Measurements from ENCODE around the gene KCNE3. TPM values are rescaled to one million over a fixed set of nuclear protein-coding genes. Genes with fewer than 3 reads are reported as not detected.

KCNE3 gene, protein sequence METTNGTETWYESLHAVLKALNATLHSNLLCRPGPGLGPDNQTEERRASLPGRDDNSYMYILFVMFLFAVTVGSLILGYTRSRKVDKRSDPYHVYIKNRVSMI
- total RNA-seq = 2.1 TPM
- long read RNA-seq, partial matches to known transcripts = 0 of 1 reads
- long read RNA-seq, other reads (novel, unspliced or antisense) = 1 of 1 reads

GRCh38 chr11:74466916-74467885 is at the start of gene KCNE3:
Gene KCNE3, minus strand, starts transcription at chr11:74467549. Its CDS starts 9,986 bp downstream, at chr11:74457563.
- intact Hi-C loops (cut with DNase I) = loop anchor here (10.0 kb wide), 1 partner anchor 258 kb away; no protein-coding TSS in a partner anchor

DNA sequence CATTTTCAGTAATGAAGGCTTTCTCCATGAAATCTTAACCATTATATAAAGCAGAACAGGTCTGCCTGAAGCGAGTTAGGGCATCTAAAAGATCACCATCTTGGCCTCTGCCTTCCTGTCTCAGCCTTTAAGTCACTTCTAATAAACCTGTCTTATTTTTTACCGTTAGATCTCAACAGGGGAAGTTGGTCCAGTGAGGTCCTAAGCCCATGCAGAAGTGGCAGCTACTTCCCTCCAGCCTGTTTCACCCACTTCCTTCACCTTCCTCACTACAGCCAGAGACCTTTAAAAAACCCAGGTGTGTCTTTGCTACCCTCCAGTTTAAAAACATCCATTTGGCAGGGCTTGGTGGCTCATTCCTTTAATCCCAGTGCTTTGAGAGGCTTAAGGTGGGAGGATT is 40.2 kb upstream of the KCNE3 start:
- DNase-seq (ENCODE audit: low spot score) = no peak
- intact Hi-C loops (cut with DNase I) = no loop called here

More at GRCh38 chr11:74466916-74467885, at the start of gene KCNE3:
- DNase-seq (ENCODE audit: low spot score) = peak; percentile 76

DNA sequence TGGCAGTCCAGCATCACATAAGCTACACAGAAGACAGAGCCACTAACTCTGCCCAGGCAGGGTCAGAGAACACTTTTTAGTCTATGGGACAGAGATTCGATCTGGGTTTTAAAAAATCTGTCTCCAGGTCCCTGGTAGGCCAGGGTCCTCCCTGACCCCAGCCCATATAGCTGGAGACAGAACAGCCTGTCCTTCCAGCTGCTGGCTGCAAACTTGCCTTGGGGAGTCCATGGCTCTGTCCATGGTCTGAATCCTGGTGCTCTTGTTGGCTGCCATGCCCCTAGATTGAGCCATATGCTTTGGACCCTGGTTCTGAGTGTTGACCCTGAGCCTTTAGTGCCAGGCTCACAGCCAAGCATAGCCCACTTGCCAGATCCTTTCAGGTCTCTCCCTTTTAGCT is 39.5 kb upstream of the KCNE3 start:
- intact Hi-C loops (cut with DNase I) = no loop called here
- no peak for DNase-seq (ENCODE audit: low spot score)

GRCh38 chr11:74505911-74506310 is 38.6 kb upstream of the KCNE3 start:
- DNase-seq (ENCODE audit: low spot score) = no peak
- intact Hi-C loops (cut with DNase I) = no loop called here

DNA sequence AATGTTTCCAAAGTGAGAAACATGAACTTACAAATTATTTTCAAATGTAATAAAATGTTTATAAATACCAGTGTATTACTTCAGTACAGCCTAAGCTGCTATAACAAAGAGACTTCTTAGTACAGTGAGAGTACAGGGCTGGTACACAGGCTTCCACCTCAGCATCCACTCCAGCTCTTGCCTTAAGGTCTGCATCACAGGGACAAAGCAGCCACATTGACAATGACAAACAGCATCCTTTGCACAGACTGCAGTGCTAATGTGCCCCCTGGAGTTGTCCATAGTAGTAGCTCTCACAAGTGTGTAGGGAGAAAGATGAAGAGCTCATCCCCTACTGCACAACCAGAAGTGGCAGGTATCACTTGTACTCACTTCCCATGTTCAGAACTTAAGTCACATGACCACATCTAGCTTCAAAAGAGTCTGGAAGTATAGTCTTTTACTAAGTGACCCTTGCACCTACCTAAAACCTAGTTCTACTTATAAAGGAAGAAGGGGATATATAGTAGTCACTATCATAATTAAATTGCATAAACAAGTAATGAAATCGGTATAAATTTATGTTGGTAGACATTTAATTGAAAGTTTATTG is 36.8 kb upstream of the KCNE3 start:
- intact Hi-C loops (cut with DNase I) = no loop called here
- no peak for DNase-seq (ENCODE audit: low spot score)

- intact Hi-C loops (cut with DNase I) = no loop called here
- DNase-seq (ENCODE audit: low spot score) = no peak
Observed at GRCh38 chr11:74494916-74495315, 27.6 kb upstream of the KCNE3 start.

DNA sequence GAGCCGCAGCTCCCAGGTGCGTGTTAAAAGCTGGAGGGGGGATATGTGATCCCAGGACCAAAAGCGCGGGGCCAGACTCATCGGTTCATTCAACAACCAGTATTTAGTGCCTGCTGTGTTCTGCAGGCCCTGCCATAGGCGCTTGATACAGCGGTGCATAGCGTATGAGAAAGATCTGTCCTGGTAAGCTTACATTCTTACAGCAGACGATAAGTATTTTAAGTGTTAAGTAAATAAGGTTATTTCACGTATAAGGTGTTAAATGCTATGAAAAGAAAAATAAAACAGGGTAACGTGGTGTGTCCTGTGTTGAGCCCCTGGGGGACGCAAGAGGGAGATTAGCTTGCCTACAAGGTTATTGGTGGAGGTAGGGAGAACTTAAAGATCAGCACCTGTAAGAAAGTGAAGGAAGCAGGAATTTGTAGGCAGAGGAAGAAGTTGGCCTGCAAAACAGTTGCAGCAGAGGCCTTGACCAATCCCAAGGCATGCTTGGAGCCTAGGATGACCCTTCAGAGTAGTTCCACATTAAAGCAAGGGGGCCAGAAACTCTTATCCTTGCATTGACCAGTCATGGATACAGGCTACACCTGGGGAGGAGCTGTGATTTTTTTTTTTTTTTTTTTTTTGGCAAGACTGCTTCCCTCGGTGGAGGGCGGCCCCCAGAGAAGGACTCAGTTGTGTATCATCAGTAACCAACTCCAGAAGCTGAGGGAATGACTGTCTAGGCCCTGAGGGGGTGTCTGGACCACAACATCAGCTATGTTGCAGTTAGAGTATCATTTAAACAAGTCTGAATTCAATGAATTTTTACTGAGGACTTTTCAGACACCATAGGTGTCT is 26.7 kb upstream of the KCNE3 start:
- intact Hi-C loops (cut with DNase I) = loop anchor here (2.0 kb wide), 1 partner anchor 97 kb away; no protein-coding TSS in a partner anchor
- no peak for DNase-seq (ENCODE audit: low spot score)

- peak; percentile 98 for DNase-seq (ENCODE audit: low spot score)
- intact Hi-C loops (cut with DNase I) = loop anchor here (2.0 kb wide), 1 partner anchor 98 kb away; no protein-coding TSS in a partner anchor
Observed at GRCh38 chr11:74492974-74493790, 25.8 kb upstream of the KCNE3 start, which contains the start of gene LIPT2. Gene LIPT2, minus strand, starts transcription at chr11:74493724. Its CDS starts 21 bp downstream, at chr11:74493703.

DNA sequence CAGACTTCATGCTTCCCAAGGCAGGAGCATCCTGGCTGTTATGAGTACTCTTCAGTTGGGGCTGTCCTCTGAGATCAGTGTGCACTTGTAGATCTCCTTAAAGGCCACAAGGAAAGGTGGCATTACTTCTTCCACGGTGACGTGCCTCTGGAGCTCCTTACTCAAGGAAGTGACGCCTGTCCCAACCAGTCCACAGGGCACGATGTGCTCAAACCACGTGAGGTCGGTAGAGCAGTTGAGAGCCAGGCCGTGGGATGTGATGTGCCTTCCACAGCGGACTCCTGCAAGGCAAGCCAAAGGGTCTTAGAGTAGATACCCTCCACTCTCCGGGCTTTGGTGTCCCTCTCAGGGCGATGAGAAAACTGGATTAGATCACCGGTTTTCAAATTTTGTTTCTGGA is 24.7 kb upstream of the KCNE3 start:
- DNase-seq (ENCODE audit: low spot score) = no peak
- intact Hi-C loops (cut with DNase I) = loop anchor here (2.0 kb wide), 1 partner anchor 99 kb away; no protein-coding TSS in a partner anchor

- no peak for DNase-seq (ENCODE audit: low spot score)
- intact Hi-C loops (cut with DNase I) = no loop called here
Observed at GRCh38 chr11:74490941-74491340, 23.6 kb upstream of the KCNE3 start.

DNA sequence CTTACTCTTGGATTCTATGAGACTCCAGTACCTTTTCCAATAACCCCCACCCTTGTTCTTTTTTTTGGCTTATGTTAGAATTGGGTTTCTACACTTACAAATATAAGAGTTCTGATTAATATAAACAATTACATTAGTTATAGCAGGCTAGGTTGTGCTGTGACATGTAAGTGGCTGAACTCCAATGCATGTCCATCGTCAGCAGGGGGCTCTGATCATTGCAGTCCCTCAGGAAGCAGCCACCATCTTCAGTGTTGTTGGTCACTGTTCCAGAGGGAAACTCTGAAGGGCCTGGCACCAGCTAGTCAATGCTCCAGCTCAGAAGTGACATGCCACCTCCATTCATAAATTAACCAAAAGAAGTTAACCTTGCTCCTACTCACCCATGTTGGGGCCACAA is 20.5 kb upstream of the KCNE3 start:
- no peak for DNase-seq (ENCODE audit: low spot score)
- intact Hi-C loops (cut with DNase I) = no loop called here

- DNase-seq (ENCODE audit: low spot score) = no peak
- intact Hi-C loops (cut with DNase I) = no loop called here
Observed at GRCh38 chr11:74485868-74486267, 18.5 kb upstream of the KCNE3 start.

DNA sequence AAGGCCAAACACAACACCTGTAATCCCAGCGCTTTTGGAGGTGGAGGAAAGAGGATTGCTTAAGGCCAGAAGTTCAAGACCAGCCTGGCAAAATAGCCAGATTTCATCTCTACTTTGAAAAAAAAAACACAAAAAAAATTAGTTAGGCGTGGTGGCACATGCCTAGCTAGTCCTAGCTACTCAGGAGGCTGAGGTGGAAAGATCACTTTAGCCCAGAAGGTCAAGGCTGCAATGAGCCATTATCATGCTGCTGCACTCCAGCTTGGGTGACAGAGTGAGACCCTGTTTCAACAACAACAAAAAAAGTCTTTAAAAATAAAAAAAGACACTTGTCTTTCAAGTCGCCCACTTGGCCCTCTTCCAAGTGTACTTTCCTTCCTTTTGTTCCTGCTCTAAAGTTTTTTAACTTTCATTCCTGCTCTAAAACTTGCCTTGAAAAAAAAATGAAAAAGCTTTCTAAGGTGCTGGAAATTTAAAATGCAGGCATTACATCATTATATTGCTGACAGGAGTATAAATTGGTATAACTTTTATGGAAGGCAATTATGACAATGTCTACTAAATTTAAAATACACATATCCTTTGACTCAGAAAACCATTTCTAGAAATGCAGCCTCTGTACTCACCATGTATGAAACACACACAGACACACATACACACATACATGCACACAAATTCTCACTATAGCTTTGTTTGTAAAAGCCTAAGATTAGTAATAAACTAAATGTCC is 13.5 kb upstream of the KCNE3 start:
- no peak for DNase-seq (ENCODE audit: low spot score)
- intact Hi-C loops (cut with DNase I) = no loop called here

DNA sequence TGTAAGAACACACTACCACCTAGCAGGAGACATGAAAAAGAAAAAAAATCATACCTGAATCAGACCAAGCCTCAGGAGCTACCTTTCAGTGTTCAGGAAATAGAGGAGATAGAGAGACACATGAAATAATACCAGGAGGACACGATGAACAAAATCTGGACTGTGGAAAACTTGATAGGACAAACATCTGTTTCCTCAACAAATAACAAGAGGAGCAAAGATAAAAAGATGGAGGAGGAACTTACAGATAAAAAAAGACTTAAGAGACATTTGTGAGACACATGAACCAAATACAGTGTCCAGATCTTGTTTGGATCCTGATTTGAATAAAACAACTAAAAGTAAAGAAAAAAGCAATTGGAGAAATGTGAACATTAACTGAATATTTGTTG is 12.4 kb upstream of the KCNE3 start:
- DNase-seq (ENCODE audit: low spot score) = no peak
- intact Hi-C loops (cut with DNase I) = no loop called here

DNA sequence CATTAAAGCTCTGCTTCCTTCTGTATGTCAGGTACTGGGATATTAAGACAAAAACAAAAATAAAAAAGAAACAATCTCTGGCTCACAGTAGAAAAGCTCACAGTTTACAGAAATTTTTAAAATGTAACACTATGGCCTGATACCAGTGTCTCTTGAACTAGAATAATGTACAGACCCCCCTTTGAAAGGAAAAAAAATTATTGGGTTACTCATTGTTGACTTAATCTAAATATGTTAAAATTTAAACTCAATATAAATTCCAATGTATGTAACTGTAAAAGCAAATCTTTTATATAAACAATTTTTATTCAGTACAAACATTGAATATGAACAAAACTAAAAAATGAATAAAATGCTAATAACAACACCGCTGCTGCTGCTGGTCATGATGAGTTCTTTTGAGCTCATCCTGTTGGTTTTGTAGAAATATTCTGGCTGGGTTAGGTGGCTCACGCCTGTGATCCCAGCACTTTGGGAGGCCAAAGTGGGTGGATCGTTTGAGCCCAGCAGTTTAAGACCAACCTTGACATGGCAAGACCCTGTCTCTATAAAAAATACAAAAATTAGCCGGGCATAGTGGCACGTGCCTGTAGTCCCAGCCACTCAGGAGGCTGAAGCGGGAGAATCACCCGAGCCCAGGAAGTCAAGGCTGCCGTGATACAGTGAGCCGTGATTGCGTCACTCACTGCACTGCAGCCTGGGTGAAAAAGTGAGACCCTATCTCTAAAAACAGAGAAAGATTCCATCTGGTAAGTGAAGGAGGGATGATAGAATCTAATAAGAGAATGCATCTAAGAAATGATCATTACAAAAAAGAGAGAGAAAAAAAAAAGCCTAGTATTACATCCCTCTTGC is 11.8 kb upstream of the KCNE3 start:
- DNase-seq (ENCODE audit: low spot score) = no peak
- intact Hi-C loops (cut with DNase I) = no loop called here

DNA sequence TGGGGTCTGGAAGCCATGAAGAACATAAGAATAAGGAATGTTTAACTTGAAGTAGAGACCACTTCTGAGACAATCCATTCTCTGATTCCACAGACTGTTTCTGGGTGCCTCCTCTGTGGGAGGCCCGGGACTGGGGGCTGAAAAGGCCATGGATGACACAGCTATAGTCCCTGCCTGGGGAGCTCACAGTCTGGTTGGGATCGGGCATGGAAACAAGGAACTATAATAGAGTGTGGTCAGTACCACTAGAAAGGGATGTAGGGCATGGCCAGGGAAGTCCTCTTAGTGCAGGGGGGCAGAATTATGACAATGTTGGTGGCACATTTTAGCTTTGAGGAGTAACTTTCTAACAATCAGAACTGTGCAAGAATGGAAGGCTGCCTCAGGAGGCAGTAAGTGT is 9.2 kb upstream of the KCNE3 start:
- no peak for DNase-seq (ENCODE audit: low spot score)
- intact Hi-C loops (cut with DNase I) = no loop called here

DNA sequence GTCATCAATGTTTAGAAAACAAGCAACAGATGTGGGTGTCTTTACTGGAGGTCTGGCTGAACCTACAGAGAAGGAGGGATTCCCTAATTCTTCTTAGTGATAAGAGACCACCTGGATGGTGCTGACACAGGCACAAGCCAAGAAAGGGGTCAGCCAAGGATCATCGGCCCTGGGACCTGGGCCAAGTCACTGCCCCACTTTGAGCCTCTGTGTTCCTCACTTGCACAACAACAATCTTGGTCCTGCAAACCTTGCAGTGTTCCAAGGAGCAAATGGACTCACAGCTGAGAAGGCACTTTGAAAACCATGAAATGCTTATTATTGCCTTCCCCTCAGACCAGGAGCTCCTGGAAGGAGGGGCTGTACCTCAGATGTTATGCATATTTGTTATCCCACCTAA is 7.0 kb upstream of the KCNE3 start:
- intact Hi-C loops (cut with DNase I) = no loop called here
- no peak for DNase-seq (ENCODE audit: low spot score)

Data from cardiac septum (tissue), 1 donor.